GM21515 (cell line): ENCODE results near the gene GPR18.
"Not testable (repeated sequence)": the region's sequence is repeated elsewhere in the genome, so short reads cannot be mapped to it uniquely, and the experiment has no call there.

Experiments used
- ATAC-seq: cut with Tn5 transposase; IDR thresholded peaks from one replicate; pipeline ENCODE4 v1.9.1; 2021; ENCODE audit not compliant: unreplicated experiment

The GPR18 gene

DNA sequence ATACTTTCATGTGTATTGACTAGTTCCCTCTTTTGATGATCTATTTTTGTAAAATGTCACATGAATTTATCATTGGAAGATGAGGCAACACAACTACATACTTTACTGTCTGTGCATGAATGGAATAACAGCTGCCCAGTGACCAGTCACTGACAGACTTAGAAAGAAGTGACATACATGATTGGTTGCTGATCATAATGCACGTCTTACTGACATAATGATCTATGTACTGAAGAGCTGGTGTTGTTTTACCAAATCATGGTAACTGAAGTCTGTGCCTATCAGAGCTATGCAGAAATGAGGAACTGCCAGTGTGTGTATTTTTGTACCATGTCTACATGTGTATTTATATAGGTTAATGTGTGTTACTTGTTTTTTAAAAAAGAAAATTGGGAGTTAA lies 26.5 kb downstream of the GPR18 start:
- no peak for ATAC-seq

DNA sequence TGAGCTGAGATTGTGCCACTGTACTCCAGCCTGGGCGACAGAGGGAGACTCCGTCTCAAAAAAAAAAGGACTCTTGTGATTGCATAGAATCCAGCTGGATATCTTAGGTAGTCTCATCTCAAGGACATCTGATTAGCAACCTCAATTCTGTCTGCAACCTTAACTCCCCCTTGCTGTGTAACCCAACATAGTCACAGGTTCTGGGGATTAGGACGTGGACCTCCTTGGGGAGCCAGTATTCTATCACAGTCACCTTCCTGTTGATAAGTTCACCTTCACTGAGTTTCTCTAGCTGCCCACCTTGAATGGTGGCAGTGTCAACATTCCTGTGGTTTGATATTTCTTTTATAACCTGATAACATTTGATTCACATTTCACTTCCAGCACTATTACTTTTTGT lies 27.2 kb downstream of the GPR18 start:
- ATAC-seq = no peak

DNA sequence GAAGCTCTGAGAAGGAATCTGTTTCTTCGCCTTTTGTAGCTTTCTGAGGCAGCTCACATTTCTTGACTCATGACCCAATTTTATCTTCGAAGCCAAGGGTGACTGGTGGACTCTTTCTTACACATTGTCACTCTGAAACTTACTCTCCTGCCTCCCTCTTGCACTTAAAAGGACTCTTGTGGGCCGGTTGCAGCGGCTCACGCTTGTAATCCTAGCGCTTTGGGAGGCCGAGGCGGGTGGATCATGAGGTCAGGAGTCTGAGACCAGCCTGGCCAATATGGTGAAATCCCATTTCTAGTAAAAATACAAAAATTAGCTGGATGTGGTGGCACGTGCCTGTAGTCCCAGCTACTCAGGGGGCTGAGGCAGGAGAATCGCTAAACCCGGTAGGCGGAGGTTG lies 27.6 kb downstream of the GPR18 start:
- not testable (repeated sequence) for ATAC-seq

DNA sequence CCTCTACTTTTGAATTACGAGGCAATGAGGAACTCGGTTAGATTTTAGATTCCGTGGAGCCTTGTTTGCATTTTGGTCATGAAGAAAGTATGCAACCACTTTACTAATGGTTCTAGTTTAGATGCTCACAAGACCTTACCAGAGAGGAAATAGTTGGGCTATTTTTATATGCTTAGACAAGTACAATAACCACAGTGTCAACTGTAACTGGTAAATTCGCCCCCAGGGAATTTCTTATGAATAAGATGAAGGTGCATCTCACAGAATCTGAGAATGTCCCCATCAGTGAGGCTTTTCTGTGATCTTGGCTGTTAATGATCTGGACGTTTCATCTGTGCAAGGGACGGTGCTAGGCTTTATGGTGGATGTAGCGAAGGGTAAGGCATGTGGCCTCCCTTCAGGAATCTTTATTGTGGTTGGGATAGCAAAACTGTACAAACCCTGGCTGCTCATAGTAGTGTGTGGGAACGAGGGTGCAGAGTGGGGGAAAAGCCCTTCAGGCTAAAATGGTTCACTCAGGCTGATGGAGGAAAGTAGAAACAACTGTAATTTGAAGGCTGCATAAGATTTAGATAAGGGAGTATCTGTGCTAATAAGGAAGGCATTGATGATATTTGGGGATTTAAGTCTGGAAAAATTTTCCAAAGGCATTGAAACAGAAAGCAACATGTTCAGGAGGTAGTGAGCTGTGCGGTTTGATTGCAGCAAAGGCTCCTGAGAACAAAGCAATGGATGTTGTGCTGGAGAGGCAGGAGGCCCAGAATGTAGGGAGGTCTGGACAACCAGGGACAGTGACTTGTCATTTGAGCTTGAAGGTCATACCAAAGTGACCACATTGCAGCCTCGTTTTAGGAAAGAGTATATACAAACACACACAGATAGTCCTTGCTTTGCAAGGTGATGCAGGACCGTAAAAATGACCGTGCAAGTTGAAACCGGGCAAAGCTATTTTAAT lies 29.2 kb downstream of the GPR18 start:
- peak; percentile 92 for ATAC-seq

DNA sequence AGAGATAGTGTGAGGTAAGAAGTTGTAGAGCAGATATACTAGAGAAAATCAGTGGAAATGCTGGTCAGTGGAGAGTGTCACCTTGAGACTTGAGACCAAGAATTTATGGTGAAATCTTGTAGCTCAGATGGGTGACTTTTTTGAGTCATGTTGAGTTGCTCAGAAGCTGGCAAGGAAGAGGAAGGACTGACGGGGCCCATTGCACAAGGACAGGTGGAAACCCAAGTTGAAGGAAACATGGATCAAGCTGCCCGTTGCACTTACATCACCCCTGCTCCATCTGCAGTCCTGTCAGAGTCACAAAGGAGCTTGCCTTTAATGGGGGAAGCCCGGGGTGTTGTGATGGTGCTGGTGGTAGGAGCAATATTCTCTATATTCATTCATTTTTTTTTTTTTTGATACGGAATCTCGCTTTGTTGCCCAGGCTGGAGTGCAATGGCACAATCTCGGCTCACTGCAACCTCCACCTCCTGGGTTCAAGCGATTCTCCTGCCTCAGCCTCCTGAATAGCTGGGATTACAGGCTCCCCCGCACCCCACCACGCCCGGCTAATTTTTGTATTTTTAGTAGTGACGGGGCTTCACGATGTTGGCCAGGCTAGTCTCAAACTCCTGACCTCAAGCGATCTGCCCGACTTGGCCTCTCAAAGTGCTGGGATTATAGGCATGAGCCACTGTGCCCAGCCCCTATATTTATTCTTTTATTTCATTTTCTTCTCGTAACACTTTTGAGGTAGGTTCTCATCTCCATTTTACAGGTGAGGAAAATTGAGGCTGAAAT lies 30.1 kb downstream of the GPR18 start:
- ATAC-seq = no peak

DNA sequence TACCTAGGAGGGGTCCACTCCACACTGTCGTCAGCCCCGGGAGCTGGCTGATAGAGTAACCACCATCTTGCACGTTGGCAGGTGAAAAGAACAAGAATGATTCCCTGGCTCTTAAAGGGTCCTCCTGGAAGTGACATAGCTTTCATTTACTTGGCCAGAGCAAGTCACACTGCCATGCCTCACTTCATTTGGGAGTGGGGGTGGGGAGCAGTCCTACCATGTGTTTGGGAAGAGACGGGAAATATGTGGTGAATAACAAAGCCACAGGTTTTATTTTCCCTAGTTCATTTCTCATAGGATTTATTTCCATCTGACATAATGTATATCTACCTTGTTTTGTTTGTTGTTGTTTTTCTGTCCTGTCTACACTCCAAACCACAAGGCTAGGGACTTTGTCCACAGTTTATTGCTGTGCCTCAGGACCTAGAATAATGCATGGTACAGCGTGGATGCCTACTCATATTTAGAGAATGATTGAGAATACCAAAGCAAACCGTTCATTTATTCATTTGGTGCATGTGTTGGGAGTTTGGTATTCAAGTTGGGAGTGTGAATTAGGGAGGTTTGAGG lies 30.8 kb downstream of the GPR18 start:
- no peak for ATAC-seq

DNA sequence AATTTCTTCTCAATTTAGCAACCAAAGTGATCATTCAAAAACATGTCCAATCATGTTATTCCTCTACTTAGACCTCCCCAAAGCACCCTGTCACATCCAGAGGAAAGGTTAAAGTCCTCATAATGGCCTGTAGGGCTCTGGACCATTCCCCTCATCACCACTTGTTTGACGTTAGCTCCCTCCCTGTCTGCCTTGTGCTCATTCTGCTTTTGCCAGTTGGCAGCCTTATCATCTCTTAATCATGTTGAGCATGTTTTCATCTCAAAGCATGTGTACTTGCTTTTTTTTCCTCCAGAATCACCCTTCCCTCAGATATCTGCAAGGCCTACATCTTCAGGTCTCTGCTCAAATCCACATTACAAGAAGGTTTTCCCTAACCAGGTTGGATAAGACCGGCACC lies 31.7 kb downstream of the GPR18 start:
- no peak for ATAC-seq

DNA sequence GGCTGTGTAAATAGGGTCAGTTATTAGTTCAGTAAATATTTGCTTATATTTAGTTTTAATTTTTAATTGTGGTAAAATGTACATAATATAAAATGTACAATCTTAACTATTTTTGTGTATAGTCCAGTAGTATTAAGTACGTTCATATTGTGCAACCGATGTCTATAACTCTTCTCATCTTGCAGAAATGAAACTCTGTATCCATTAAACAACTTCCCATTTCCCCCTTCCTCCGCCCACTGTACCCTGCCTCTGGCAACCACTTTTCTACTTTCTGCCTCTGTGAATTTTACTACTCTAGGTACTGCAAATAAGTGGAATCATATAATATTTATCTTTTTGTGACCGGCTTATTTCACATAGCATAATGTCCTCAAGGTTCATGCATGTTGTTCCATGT lies 33.1 kb downstream of the GPR18 start:
- ATAC-seq = no peak

DNA sequence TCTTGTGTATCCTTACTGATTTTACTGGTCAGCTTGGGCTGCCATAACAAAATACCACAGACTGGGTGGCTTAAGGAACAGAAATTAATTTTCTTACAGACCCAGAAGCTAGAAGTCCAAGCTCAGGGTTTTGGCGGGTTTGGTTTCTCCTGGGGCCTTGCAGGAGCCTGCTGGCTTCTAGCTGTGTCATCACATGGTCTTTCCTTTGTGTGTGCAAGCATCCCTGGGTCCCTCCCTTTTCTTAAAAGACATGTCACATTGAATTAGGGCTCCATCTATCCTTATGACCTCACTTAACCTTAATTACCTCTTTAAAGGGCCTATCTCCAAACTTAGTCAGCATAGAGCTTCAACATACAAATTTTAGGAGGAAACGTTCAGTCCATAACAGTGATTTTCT lies 34.2 kb downstream of the GPR18 start:
- no peak for ATAC-seq

DNA sequence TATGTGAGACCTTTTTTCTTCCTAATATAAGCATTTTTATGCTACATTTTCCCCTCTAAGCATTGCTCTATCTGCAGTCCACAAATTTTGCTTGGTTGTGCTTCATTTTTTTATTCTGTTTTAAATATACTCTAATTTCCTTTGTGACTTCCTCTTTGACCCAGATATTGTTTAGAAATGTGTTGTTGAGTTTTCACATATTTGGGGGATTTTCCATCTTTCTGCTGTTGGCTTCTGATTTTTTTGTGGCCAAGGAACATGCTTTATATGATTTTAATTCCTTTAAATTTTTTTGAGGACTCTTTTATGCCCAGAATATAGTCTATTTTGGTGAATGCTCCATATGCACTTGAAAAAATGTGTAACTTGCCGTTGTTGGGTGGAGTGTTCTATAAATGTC lies 34.6 kb downstream of the GPR18 start:
- no peak for ATAC-seq

DNA sequence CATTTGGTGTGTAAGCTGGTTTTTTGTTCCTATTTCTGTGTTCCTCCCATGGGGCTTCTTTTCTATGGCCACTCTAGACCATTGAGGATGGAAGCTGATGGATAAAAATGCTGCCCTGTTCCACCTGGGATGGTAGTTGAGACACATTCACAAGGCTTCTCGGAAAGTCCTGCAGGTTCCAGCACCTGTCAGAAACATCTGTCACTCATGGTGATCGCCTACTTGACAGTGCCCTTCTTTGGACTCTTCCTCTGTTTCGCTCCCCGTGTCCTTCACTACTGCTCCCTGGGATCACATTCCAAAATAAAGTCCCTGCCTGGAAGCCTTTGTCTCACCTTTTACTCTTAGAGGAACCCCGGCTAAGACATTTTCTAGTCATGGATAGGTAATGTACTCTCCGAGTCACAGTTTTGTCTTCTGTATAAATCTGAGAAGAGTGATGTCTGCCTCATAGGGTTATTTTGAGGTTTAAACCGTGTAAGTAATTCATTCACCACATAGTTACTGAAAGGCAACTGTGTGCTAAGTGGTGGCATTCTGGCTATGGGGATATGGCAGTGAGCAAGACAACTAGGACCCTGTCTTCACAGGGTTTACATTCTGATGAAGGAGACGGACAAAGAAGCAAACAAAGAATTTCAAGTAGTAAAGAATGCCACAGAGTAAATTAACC lies 36.5 kb downstream of the GPR18 start:
- no peak for ATAC-seq

DNA sequence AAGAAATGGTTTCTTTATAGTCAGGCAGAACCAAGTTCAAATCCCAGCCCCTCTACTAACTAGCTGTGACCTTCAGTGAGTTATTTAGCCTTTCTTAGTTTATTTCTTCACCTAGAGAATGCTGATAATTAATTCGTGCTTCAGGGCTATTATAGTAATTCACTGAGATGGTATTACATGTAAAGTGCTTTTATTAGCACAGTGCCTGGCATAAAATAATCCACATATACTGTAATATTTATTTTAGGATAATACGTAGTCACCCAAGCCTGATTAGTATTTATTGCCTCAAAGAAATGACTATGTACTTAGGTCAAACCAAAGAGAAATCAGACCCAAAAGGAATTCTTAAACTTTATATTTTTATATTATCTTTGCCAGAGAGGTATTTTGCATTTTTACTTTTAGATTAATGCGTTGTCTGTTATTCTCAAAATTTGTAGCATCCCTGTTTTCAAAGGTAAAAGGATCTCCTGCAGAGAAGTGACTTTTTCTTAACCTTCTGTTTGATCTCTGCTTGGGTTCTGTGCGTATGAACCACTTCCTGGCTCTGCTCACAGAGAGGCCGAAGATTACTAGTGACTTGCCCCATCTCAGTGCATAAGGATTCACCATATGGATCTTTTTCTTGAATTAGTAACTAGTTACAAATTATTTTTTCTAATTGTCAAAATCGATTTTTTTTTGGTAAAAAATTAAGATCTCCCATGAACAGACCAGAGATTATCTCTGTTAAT lies 37.8 kb downstream of the GPR18 start:
- ATAC-seq = no peak

DNA sequence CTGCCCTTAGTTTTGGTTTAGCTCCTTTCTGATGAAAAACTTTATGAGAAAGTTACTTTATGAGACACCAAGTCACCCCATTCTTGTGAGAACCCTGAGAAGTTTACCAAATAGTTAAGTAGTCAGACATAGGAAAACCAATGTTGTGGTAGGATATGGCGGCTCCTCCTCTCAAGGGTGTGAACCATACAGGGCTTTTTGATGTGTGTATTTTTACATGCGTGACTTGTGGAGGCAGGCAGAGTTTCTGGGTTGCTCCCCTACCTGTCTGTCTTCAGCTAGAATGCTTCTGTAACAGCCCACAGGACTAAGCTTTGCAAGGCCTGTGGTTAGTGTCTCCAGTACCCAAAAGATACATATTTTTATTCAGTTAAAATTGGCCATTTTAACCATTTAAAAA lies 39.2 kb downstream of the GPR18 start:
- peak; percentile 43 for ATAC-seq

DNA sequence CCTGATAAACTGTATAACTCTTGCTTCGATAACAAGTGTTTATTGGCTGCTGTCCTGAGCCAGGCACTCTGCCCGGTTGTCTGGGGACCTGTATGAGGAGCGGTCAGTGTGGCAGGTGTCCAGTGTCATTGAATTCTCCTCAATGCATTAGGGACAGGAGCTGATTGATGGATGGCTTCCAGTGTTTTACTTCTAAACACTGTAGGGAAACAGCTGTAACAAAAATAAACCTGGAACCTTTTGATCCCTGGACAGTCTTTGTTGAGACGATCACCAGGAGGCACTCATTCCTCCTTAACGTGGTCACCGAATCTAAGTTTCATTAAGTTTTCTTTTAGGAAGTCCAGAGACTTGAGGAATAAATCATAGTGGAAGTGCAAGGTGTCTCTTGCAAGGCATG lies 39.6 kb downstream of the GPR18 start:
- no peak for ATAC-seq

DNA sequence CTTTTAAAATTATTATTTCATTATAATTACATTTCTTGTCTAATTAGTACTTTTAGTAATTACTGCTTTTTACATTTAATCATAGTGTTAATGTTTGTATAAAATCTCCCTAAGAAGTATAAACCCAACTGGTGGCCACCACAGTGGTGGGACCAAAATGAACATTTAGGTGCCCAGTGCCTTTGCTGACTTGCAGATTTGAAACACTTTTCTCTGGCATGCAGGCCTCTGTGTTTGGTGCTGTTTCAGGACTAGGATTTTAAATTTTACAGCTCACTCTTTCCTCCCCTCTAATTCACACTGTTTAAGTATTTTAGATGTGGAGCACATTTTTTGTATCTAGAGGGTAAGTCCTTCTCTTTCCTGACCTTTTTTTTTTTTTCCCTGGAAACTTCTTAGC lies 40.1 kb downstream of the GPR18 start:
- ATAC-seq = no peak

DNA sequence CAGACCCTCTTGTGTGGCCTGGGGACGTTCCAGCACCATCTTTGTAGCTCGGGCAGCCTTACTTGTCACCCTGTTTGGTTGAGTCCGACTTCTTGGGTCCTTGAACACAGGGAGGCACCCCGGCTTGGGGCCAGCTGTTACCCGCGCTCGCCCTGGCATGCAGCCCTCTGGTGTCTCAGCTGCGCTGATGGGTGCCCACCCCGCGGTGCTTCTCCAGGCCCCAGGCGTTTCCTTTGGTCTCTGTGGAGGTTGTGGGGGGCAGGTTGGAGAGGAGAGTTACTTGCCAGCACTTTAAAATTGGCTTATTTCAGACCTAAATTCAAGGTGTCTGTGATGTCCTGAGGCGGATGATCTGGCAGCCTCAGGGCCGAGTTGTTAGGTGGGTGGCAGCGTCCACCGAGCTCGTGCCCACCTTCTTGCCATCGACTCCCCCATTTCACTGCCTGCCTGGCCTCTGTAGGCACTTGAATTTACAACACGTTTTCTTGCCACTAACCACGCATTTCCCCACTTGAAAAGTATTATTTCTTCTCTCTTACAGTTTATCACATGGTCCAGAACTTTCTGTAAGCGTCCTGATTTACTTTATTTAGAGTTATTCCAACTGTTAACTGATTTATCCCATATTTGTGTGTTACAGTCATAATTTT lies 40.6 kb downstream of the GPR18 start:
- ATAC-seq = no peak

DNA sequence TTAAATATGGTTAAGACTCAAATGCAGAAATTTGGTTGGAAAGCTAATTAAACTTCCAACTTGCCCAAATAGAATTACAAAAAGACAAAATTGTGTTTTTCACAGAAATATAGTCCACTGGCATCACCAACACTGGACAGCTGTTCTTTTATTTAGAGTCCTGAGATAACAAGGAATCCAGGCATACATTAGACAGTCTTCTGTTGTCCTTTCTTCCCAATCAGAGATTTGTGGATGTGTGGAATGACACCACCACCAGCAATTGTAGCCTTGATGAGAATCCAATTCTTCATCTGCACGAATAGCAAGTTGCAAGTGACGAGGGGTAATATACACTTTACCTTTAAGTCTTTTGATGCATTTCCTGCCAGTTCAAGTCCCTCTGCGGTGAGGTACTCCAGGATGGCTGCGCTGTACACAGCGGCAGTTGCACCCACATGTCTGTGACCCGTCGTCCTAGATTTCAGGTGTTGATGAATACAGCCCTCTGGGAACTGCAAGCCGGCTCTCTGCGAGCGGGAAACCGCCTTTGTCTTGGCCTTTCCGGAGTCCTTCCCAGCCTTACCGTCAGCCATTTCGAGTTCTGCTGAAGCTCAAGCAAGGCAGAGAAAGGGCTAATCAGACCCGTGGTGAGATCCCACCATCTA lies 42.9 kb downstream of the GPR18 start:
- no peak for ATAC-seq

DNA sequence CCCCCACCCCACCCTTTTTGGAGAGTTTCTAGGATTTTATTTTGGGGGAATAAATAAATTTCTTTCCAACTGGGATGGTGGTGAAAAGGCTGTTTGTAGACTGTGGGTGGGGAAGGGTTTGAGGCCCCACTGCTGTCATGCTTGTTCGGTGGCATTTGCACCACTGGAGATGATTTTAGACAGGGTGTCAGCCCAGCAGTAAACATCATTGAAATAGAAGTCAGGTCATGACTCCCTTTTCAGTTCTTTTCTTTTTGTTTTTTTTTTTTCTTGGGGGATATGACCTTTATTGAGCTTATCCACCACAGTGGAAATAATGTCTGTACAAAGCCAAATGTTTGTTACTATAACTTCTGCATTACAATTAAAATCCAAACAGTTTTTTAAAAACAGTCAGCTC lies 43.4 kb downstream of the GPR18 start:
- ATAC-seq = no peak

DNA sequence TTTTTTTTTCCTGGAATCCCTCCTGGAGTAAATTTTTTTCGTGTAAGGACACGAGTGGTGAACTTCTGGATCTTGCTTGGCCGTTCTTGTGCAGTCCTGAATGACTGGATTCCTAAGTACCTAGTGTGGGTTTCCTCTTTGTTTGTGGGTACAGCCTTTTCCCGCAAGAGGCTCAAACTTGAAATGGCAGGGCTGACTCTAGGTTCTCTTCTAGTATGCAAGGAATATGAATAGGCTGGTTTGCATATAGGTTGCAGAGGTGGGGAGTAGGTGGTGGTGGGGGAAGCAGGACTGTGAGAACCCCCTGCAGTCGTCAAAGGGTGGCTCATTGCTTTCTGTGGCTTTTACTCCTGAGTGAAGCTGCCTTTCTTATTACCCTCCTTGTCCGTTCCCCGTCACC lies 43.9 kb downstream of the GPR18 start:
- ATAC-seq = peak; percentile 77
